ENCODE measurements around the gene CDKN2AIPNL.

CDKN2AIPNL gene

GRCh38 chr5:134411546-134412266, at the start of gene CDKN2AIPNL:
CDKN2AIPNL (minus strand) TSS chr5:134411881; CDS start chr5:134411854, 27 bp downstream.
- peak; percentile 64 for DNase-seq

- DNase-seq, result no peak
Observed at GRCh38 chr5:134460551-134460950, 48.9 kb upstream of the CDKN2AIPNL start.

GRCh38 chr5:134459491-134459890, 47.8 kb upstream of the CDKN2AIPNL start:
- DNase-seq, result no peak

GRCh38 chr5:134459010-134459403, 47.3 kb upstream of the CDKN2AIPNL start:
- DNase-seq, result no peak

- DNase-seq, result no peak
Observed at GRCh38 chr5:134458234-134459009, 46.7 kb upstream of the CDKN2AIPNL start.

- DNase-seq, result no peak
Observed at GRCh38 chr5:134457801-134458200, 46.1 kb upstream of the CDKN2AIPNL start.

GRCh38 chr5:134456825-134457224, 45.1 kb upstream of the CDKN2AIPNL start:
- DNase-seq, result no peak

- no peak for DNase-seq
Observed at GRCh38 chr5:134455466-134455865, 43.8 kb upstream of the CDKN2AIPNL start.

GRCh38 chr5:134453016-134453415, 41.3 kb upstream of the CDKN2AIPNL start:
- no peak for DNase-seq

GRCh38 chr5:134451936-134452505, 40.3 kb upstream of the CDKN2AIPNL start:
- DNase-seq, result peak; percentile 53

GRCh38 chr5:134451225-134451935, 39.7 kb upstream of the CDKN2AIPNL start:
- DNase-seq, result no peak

GRCh38 chr5:134450374-134450773, 38.7 kb upstream of the CDKN2AIPNL start:
- DNase-seq, result no peak

- DNase-seq, result no peak
Observed at GRCh38 chr5:134449167-134449566, 37.5 kb upstream of the CDKN2AIPNL start.

GRCh38 chr5:134447815-134448520, 36.3 kb upstream of the CDKN2AIPNL start:
- no peak for DNase-seq

GRCh38 chr5:134446938-134447337, 35.3 kb upstream of the CDKN2AIPNL start:
- DNase-seq, result no peak

GRCh38 chr5:134445856-134446818, 34.5 kb upstream of the CDKN2AIPNL start:
- DNase-seq, result no peak

- DNase-seq, result no peak
Observed at GRCh38 chr5:134444941-134445471, 33.3 kb upstream of the CDKN2AIPNL start.

GRCh38 chr5:134440201-134440755, 28.6 kb upstream of the CDKN2AIPNL start:
- no peak for DNase-seq

- peak; percentile 27 for DNase-seq
Observed at GRCh38 chr5:134439210-134439654, 27.6 kb upstream of the CDKN2AIPNL start.

GRCh38 chr5:134438721-134439123, 27.0 kb upstream of the CDKN2AIPNL start:
- DNase-seq, result no peak

Data from NCI-H446 treated with DMSO at 0.1 percent for 48 hours (cell line).